Mammary epithelial cell (primary cell): ENCODE measurements around the gene TNFSF8.

Experiments used
- CTCF ChIP-seq, 2 donors: IDR thresholded peaks in 1 of 2; conservative IDR thresholded peaks in 1 of 2; 2 replicates each; pipeline ENCODE4 v1.5.1; 2011 to 2012; ENCODE audit warnings: inconsistent platforms in 2 of 2, low read length in 2 of 2, mild to moderate bottlenecking in 2 of 2, control low read depth in 1 of 2, low read depth in 1 of 2; ENCODE audit not compliant: insufficient read depth in 1 of 2; ENCODE audit errors: extremely low read depth in 1 of 2
- EZH2 ChIP-seq: IDR thresholded peaks from 2 replicates; pipeline ENCODE4 v1.6.1; 2012; ENCODE audit warnings: low read length, inconsistent platforms, borderline replicate concordance

- TF ChIP-seq CTCF (conservative IDR thresholded peaks at IDR 0.05 in 1 of 2, IDR thresholded peaks at IDR 0.05 in 1 of 2; ENCODE audit: extremely low read depth in 1 of 2, insufficient read depth in 1 of 2, low read depth in 1 of 2, low read length in 2 of 2) (no peak), EZH2 (no peak)
These were observed 6.1 kb downstream of the TNFSF8 start for GRCh38 chr9:114924327-114924726.
